ENCODE measurements around the gene UROC1.

Gene UROC1

DNA sequence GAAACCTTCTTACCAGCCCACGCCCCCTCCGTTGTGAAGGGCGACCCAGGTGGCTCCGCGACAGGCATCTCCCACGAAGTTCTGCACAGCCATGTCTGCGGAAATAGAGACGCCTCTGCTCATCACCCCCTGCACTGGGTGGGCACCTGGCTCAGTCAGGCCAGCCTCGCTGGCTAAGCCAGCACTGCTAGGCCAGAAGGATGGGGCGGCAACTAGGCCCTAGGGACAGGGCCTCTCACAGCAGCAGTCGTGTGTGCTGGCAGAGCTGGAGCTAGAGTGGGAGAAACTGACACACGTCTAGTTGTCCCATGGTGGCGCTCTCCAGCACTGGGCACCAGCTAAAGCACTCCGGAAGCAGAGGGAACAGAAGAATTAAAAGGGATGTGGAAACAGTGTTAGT, 29.4 kb downstream of the UROC1 start:
- H3K36me3 ChIP-seq (ENCODE audit: control insufficient read depth in 5 of 5, insufficient read depth in 5 of 5, low read length in 5 of 5), result no peaks in the 10 kb centered on the region
- peaks cover 0 to 11% (median 2%) of the 10 kb centered on the region in 5 donors for H3K27me3 ChIP-seq (ENCODE audit: control insufficient read depth in 5 of 5, insufficient read depth in 4 of 5, low read length in 5 of 5)
- H3K9ac ChIP-seq (ENCODE audit: low read length in 5 of 5), result no peak overlapping the region
- H3K27ac ChIP-seq (ENCODE audit: low read depth, low read length), result no peak overlapping the region
- no peaks in the 10 kb centered on the region for H3K9me3 ChIP-seq (ENCODE audit: control insufficient read depth in 5 of 5, low read length in 5 of 5)
- no peak overlapping the region for H3K4me3 ChIP-seq (ENCODE audit: low read depth in 1 of 5, low read length in 5 of 5)
- H3K4me1 ChIP-seq (ENCODE audit: control insufficient read depth in 5 of 5, insufficient read depth in 5 of 5, low read length in 5 of 5), result peaks cover 0 to 42% (median 8%) of the 10 kb centered on the region in 5 donors

GRCh38 chr3:126487151-126487771, 30.3 kb downstream of the UROC1 start:
- Histone ChIP-seq H3K9ac (ENCODE audit: low read length in 5 of 5) (peak overlapping the region in 2 of 5 donors; percentile 20 to 56), H3K9me3 (ENCODE audit: control insufficient read depth in 5 of 5, low read length in 5 of 5) (no peaks in the 10 kb centered on the region), H3K4me3 (ENCODE audit: low read depth in 1 of 5, low read length in 5 of 5) (no peak overlapping the region), H3K36me3 (ENCODE audit: control insufficient read depth in 5 of 5, insufficient read depth in 5 of 5, low read length in 5 of 5) (no peaks in the 10 kb centered on the region), H3K27me3 (ENCODE audit: control insufficient read depth in 5 of 5, insufficient read depth in 4 of 5, low read length in 5 of 5) (peaks cover 0 to 11% (median 2%) of the 10 kb centered on the region in 5 donors), H3K27ac (ENCODE audit: low read depth, low read length) (no peak overlapping the region), H3K4me1 (ENCODE audit: control insufficient read depth in 5 of 5, insufficient read depth in 5 of 5, low read length in 5 of 5) (peaks cover 0 to 42% (median 8%) of the 10 kb centered on the region in 5 donors)

DNA sequence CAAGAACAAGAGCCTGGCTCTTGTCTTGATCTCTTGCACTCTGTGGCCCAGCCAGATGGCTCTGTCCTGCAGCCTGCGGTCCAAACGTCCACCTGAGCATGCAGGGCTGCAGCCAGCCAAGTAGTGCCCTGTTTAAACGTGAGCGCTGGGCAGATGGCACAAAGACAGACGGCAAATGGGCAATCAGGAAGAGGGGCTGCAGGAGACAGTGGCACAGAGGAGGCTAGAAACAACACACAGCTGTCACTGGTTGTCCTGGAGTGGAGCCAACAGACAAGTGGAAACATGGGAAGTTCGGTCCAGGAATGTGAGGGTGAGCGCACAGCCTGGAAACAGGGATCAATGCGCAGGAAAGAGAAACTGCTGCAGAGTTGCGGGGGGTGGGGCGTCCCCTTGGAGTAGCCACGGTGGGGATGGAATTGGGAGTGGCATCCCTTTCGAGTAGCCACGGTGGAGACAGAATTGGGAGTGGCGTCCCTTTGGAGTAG, 31.2 kb downstream of the UROC1 start:
- Histone ChIP-seq H3K4me1 (ENCODE audit: control insufficient read depth in 5 of 5, insufficient read depth in 5 of 5, low read length in 5 of 5) (peaks cover 0 to 46% (median 14%) of the 10 kb centered on the region in 5 donors), H3K27ac (ENCODE audit: low read depth, low read length) (no peak overlapping the region), H3K4me3 (ENCODE audit: low read depth in 1 of 5, low read length in 5 of 5) (no peak overlapping the region)

GRCh38 chr3:126485956-126486355, 31.6 kb downstream of the UROC1 start:
- Histone ChIP-seq H3K4me3 (ENCODE audit: low read depth in 1 of 5, low read length in 5 of 5) (no peak overlapping the region), H3K9ac (ENCODE audit: low read length in 5 of 5) (no peak overlapping the region), H3K27ac (ENCODE audit: low read depth, low read length) (no peak overlapping the region), H3K36me3 (ENCODE audit: control insufficient read depth in 5 of 5, insufficient read depth in 5 of 5, low read length in 5 of 5) (no peaks in the 10 kb centered on the region), H3K27me3 (ENCODE audit: control insufficient read depth in 5 of 5, insufficient read depth in 4 of 5, low read length in 5 of 5) (peaks cover 0 to 10% (median 2%) of the 10 kb centered on the region in 5 donors), H3K9me3 (ENCODE audit: control insufficient read depth in 5 of 5, low read length in 5 of 5) (no peaks in the 10 kb centered on the region), H3K4me1 (ENCODE audit: control insufficient read depth in 5 of 5, insufficient read depth in 5 of 5, low read length in 5 of 5) (peaks cover 0 to 46% (median 14%) of the 10 kb centered on the region in 5 donors)

More for the DNA sequence above, 31.2 kb downstream of the UROC1 start:
- peaks cover 0 to 11% (median 2%) of the 10 kb centered on the region in 5 donors for H3K27me3 ChIP-seq (ENCODE audit: control insufficient read depth in 5 of 5, insufficient read depth in 4 of 5, low read length in 5 of 5)
- peak overlapping the region in 1 of 5 donors; percentile 16 for H3K9ac ChIP-seq (ENCODE audit: low read length in 5 of 5)
- no peaks in the 10 kb centered on the region for H3K9me3 ChIP-seq (ENCODE audit: control insufficient read depth in 5 of 5, low read length in 5 of 5)
- H3K36me3 ChIP-seq (ENCODE audit: control insufficient read depth in 5 of 5, insufficient read depth in 5 of 5, low read length in 5 of 5), result no peaks in the 10 kb centered on the region

GRCh38 chr3:126485176-126485897, 32.2 kb downstream of the UROC1 start:
- Histone ChIP-seq H3K36me3 (ENCODE audit: control insufficient read depth in 5 of 5, insufficient read depth in 5 of 5, low read length in 5 of 5) (no peaks in the 10 kb centered on the region), H3K9ac (ENCODE audit: low read length in 5 of 5) (no peak overlapping the region), H3K27me3 (ENCODE audit: control insufficient read depth in 5 of 5, insufficient read depth in 4 of 5, low read length in 5 of 5) (peaks cover 0 to 5% (median 2%) of the 10 kb centered on the region in 5 donors), H3K9me3 (ENCODE audit: control insufficient read depth in 5 of 5, low read length in 5 of 5) (no peaks in the 10 kb centered on the region), H3K4me3 (ENCODE audit: low read depth in 1 of 5, low read length in 5 of 5) (no peak overlapping the region), H3K27ac (ENCODE audit: low read depth, low read length) (no peak overlapping the region), H3K4me1 (ENCODE audit: control insufficient read depth in 5 of 5, insufficient read depth in 5 of 5, low read length in 5 of 5) (peaks cover 0 to 46% (median 14%) of the 10 kb centered on the region in 5 donors)

GRCh38 chr3:126484662-126485061, 32.9 kb downstream of the UROC1 start:
- Histone ChIP-seq H3K9me3 (ENCODE audit: control insufficient read depth in 5 of 5, low read length in 5 of 5) (no peaks in the 10 kb centered on the region), H3K9ac (ENCODE audit: low read length in 5 of 5) (no peak overlapping the region), H3K4me3 (ENCODE audit: low read depth in 1 of 5, low read length in 5 of 5) (no peak overlapping the region), H3K27me3 (ENCODE audit: control insufficient read depth in 5 of 5, insufficient read depth in 4 of 5, low read length in 5 of 5) (peaks cover 0 to 5% (median 2%) of the 10 kb centered on the region in 5 donors), H3K36me3 (ENCODE audit: control insufficient read depth in 5 of 5, insufficient read depth in 5 of 5, low read length in 5 of 5) (no peaks in the 10 kb centered on the region), H3K4me1 (ENCODE audit: control insufficient read depth in 5 of 5, insufficient read depth in 5 of 5, low read length in 5 of 5) (peaks cover 0 to 42% (median 14%) of the 10 kb centered on the region in 5 donors), H3K27ac (ENCODE audit: low read depth, low read length) (no peak overlapping the region)

- H3K27ac ChIP-seq (ENCODE audit: low read depth, low read length), result no peak overlapping the region
- no peak overlapping the region for H3K9ac ChIP-seq (ENCODE audit: low read length in 5 of 5)
- H3K9me3 ChIP-seq (ENCODE audit: control insufficient read depth in 5 of 5, low read length in 5 of 5), result no peaks in the 10 kb centered on the region
- peaks cover 0 to 4% (median 0%) of the 10 kb centered on the region in 5 donors for H3K27me3 ChIP-seq (ENCODE audit: control insufficient read depth in 5 of 5, insufficient read depth in 4 of 5, low read length in 5 of 5)
- H3K4me1 ChIP-seq (ENCODE audit: control insufficient read depth in 5 of 5, insufficient read depth in 5 of 5, low read length in 5 of 5), result peaks cover 0 to 42% (median 14%) of the 10 kb centered on the region in 5 donors
- H3K36me3 ChIP-seq (ENCODE audit: control insufficient read depth in 5 of 5, insufficient read depth in 5 of 5, low read length in 5 of 5), result no peaks in the 10 kb centered on the region
- H3K4me3 ChIP-seq (ENCODE audit: low read depth in 1 of 5, low read length in 5 of 5), result no peak overlapping the region
Measured at GRCh38 chr3:126484148-126484547, 33.4 kb downstream of the UROC1 start.

DNA sequence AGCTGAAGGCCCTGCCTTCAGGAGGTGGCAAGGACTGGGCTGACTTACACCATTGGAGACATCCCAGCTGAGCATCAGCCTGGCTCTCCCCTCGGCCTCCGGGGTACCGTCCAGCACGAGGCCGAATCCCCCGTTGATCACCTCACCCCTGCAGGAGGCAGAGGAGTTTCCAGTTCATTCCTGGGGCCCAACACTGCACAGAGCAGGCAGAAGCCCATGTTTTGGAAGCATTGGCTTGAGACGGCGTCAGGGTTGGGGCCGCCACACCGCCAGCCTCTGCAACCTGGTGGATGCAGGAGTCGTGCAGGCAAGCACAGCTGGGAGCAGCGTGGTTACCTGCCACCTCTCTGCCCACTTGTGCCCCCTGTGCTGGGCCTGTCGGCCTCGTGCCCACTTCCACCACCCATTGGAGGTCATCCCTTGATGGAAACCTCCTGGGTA, 34.2 kb downstream of the UROC1 start:
- H3K9me3 ChIP-seq (ENCODE audit: control insufficient read depth in 5 of 5, low read length in 5 of 5), result no peaks in the 10 kb centered on the region
- H3K27me3 ChIP-seq (ENCODE audit: control insufficient read depth in 5 of 5, insufficient read depth in 4 of 5, low read length in 5 of 5), result peaks cover 0 to 2% (median 0%) of the 10 kb centered on the region in 5 donors
- no peak overlapping the region for H3K9ac ChIP-seq (ENCODE audit: low read length in 5 of 5)
- H3K27ac ChIP-seq (ENCODE audit: low read depth, low read length), result no peak overlapping the region
- no peak overlapping the region for H3K4me3 ChIP-seq (ENCODE audit: low read depth in 1 of 5, low read length in 5 of 5)
- no peaks in the 10 kb centered on the region for H3K36me3 ChIP-seq (ENCODE audit: control insufficient read depth in 5 of 5, insufficient read depth in 5 of 5, low read length in 5 of 5)
- peaks cover 0 to 42% (median 14%) of the 10 kb centered on the region in 5 donors for H3K4me1 ChIP-seq (ENCODE audit: control insufficient read depth in 5 of 5, insufficient read depth in 5 of 5, low read length in 5 of 5)

GRCh38 chr3:126482503-126483255, 34.9 kb downstream of the UROC1 start:
- Histone ChIP-seq H3K4me3 (ENCODE audit: low read depth in 1 of 5, low read length in 5 of 5) (no peak overlapping the region), H3K9me3 (ENCODE audit: control insufficient read depth in 5 of 5, low read length in 5 of 5) (no peaks in the 10 kb centered on the region), H3K27me3 (ENCODE audit: control insufficient read depth in 5 of 5, insufficient read depth in 4 of 5, low read length in 5 of 5) (peaks cover 0 to 2% (median 0%) of the 10 kb centered on the region in 5 donors), H3K36me3 (ENCODE audit: control insufficient read depth in 5 of 5, insufficient read depth in 5 of 5, low read length in 5 of 5) (no peaks in the 10 kb centered on the region), H3K9ac (ENCODE audit: low read length in 5 of 5) (no peak overlapping the region), H3K27ac (ENCODE audit: low read depth, low read length) (no peak overlapping the region), H3K4me1 (ENCODE audit: control insufficient read depth in 5 of 5, insufficient read depth in 5 of 5, low read length in 5 of 5) (peaks cover 0 to 37% (median 14%) of the 10 kb centered on the region in 5 donors)

All from subcutaneous abdominal adipose tissue (tissue), 5 donors.